ENCODE results near the gene FGFBP3. TPM values are rescaled to one million over a fixed set of nuclear protein-coding genes. Genes with fewer than 3 reads are reported as not detected.

Gene FGFBP3
- total RNA-seq, 1 experiment from 2014 or later: 1.5 TPM

- ATAC-seq (no peak), DNase-seq (ENCODE audit: low read depth, low spot score) (no peak)
- no peaks in the 10 kb centered on the region for H3K27me3 ChIP-seq (ENCODE audit: control insufficient read depth, insufficient read depth, low read length)
- ChIA-PET CTCF (no interaction called here), POLR2A (interaction anchor here (0.7 kb wide), 1 partner anchor 346 kb away, joined by 4 read pairs; the partner anchor contains the start of gene MARCHF5)
- H3K4me1 ChIP-seq (ENCODE audit: control insufficient read depth, insufficient read depth, low read length): no peaks in the 10 kb centered on the region
- no TSS peak for BruUV-seq (replicated peaks)
- no peak overlapping the region for H3K4me3 ChIP-seq (ENCODE audit: low read depth in 2 of 2, low read length in 2 of 2)
- in situ Hi-C loops (cut with HindIII; ENCODE audit: low pct_unique_long_range_greater_than_20kb, low sequenced_read_pairs) (no loop called here), intact Hi-C loops (cut with micrococcal nuclease; ENCODE audit: unreplicated experiment) (no loop called here)
- no peaks in the 10 kb centered on the region for H3K9me3 ChIP-seq (ENCODE audit: control insufficient read depth, insufficient read depth, low read depth, low read length)
- 0 out of 2 replicates have a peak, but pooled peaks cover 6% of the 10 kb centered on the region for H3K36me3 ChIP-seq (ENCODE audit: control insufficient read depth, insufficient read depth, low read length)
- H3K27ac ChIP-seq (ENCODE audit: low read length): no peak overlapping the region
- no peak for TF ChIP-seq CTCF (IDR thresholded peaks at IDR 0.05)
- TF ChIP-seq POLR2AphosphoS5 (IDR thresholded peaks at IDR 0.05; ENCODE audit: low read depth, low read length): no peak
- TF ChIP-seq SIN3A (IDR thresholded peaks at IDR 0.05; ENCODE audit: borderline replicate concordance, insufficient read depth, low read depth, low read length): no peak
- TF ChIP-seq REST (IDR thresholded peaks at IDR 0.05; ENCODE audit: insufficient read depth in 1 of 2, low read depth in 2 of 2, low read length in 1 of 2): no peak
These were observed 35.8 kb upstream of the FGFBP3 start for GRCh38 chr10:91944880-91945630.

- DNase-seq (ENCODE audit: low read depth, low spot score): no peak
- Histone ChIP-seq H3K27ac (ENCODE audit: low read length) (no peak overlapping the region), H3K9me3 (ENCODE audit: control insufficient read depth, insufficient read depth, low read depth, low read length) (no peaks in the 10 kb centered on the region), H3K4me3 (ENCODE audit: low read depth in 2 of 2, low read length in 2 of 2) (no peak overlapping the region), H3K4me1 (ENCODE audit: control insufficient read depth, insufficient read depth, low read length) (no peaks in the 10 kb centered on the region), H3K27me3 (ENCODE audit: control insufficient read depth, insufficient read depth, low read length) (no peaks in the 10 kb centered on the region), H3K36me3 (ENCODE audit: control insufficient read depth, insufficient read depth, low read length) (0 out of 2 replicates have a peak, but pooled peaks cover 8% of the 10 kb centered on the region)
- ATAC-seq: no peak
- in situ Hi-C loops (cut with HindIII; ENCODE audit: low pct_unique_long_range_greater_than_20kb, low sequenced_read_pairs): no loop called here
- ChIA-PET POLR2A (interaction anchor here (0.6 to 0.7 kb wide), 2 partner anchors 14 to 15 kb away, joined by 3 read pairs; no protein-coding TSS in a partner anchor), CTCF (no interaction called here)
- BruUV-seq (replicated peaks): no TSS peak
- TF ChIP-seq REST (IDR thresholded peaks at IDR 0.05; ENCODE audit: insufficient read depth in 1 of 2, low read depth in 2 of 2, low read length in 1 of 2): no peak
- no peak for TF ChIP-seq TCF7L2 (IDR thresholded peaks at IDR 0.05; ENCODE audit: low read depth, low read length)
- TF ChIP-seq POLR2AphosphoS5 (IDR thresholded peaks at IDR 0.05; ENCODE audit: low read depth, low read length): no peak
- intact Hi-C loops (cut with micrococcal nuclease; ENCODE audit: unreplicated experiment): no loop called here
These were observed 32.1 kb upstream of the FGFBP3 start for GRCh38 chr10:91941426-91941825.

All from Panc1 (cell line).